ENCODE measurements around the gene GAGE12G.
"Not testable (repeated sequence)": the region's sequence is repeated elsewhere in the genome, so short reads cannot be mapped to it uniquely, and the experiment has no call there.

- TF ChIP-seq SPI1 (IDR thresholded peaks at IDR 0.05; ENCODE audit: borderline replicate concordance, insufficient read depth, low read depth, low read length); POLR2AphosphoS5 (IDR thresholded peaks at IDR 0.05; ENCODE audit: low read length); NFYB (IDR thresholded peaks at IDR 0.05; ENCODE audit: insufficient read depth, low read depth, low read length); NFIC (IDR thresholded peaks at IDR 0.05; ENCODE audit: low read depth, low read length); STAT1 (conservative IDR thresholded peaks at IDR 0.05); RCOR1 (conservative IDR thresholded peaks at IDR 0.05; ENCODE audit: low read depth, low read length); CHD1 (IDR thresholded peaks at IDR 0.05; ENCODE audit: low read depth, low read length); RAD21 (IDR thresholded peaks at IDR 0.05; ENCODE audit: insufficient read depth, low read depth, low read length); JUND (IDR thresholded peaks at IDR 0.05; ENCODE audit: low read depth, low read length): not testable (repeated sequence)
- TF ChIP-seq, protein P1, sequence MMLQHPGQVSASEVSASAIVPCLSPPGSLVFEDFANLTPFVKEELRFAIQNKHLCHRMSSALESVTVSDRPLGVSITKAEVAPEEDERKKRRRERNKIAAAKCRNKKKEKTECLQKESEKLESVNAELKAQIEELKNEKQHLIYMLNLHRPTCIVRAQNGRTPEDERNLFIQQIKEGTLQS (IDR thresholded peaks at IDR 0.05; ENCODE audit: borderline replicate concordance, extremely low read depth, low read depth, low read length), result not testable (repeated sequence)
- TF ChIP-seq, protein P2, sequence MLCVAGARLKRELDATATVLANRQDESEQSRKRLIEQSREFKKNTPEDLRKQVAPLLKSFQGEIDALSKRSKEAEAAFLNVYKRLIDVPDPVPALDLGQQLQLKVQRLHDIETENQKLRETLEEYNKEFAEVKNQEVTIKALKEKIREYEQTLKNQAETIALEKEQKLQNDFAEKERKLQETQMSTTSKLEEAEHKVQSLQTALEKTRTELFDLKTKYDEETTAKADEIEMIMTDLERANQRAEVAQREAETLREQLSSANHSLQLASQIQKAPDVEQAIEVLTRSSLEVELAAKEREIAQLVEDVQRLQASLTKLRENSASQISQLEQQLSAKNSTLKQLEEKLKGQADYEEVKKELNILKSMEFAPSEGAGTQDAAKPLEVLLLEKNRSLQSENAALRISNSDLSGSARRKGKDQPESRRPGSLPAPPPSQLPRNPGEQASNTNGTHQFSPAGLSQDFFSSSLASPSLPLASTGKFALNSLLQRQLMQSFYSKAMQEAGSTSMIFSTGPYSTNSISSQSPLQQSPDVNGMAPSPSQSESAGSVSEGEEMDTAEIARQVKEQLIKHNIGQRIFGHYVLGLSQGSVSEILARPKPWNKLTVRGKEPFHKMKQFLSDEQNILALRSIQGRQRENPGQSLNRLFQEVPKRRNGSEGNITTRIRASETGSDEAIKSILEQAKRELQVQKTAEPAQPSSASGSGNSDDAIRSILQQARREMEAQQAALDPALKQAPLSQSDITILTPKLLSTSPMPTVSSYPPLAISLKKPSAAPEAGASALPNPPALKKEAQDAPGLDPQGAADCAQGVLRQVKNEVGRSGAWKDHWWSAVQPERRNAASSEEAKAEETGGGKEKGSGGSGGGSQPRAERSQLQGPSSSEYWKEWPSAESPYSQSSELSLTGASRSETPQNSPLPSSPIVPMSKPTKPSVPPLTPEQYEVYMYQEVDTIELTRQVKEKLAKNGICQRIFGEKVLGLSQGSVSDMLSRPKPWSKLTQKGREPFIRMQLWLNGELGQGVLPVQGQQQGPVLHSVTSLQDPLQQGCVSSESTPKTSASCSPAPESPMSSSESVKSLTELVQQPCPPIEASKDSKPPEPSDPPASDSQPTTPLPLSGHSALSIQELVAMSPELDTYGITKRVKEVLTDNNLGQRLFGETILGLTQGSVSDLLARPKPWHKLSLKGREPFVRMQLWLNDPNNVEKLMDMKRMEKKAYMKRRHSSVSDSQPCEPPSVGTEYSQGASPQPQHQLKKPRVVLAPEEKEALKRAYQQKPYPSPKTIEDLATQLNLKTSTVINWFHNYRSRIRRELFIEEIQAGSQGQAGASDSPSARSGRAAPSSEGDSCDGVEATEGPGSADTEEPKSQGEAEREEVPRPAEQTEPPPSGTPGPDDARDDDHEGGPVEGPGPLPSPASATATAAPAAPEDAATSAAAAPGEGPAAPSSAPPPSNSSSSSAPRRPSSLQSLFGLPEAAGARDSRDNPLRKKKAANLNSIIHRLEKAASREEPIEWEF (IDR thresholded peaks at IDR 0.05; ENCODE audit: insufficient replicate concordance, low read depth, low read length), result not testable (repeated sequence)
Measured at GRCh38 chrX:49579649-49580048, 9.4 kb downstream of the GAGE12G start, which contains the start of gene GAGE12H.

All from GM12878 (cell line).